ENCODE data around the gene PRDX5.
A peak's percentile ranks its signal among the peaks of the same experiment; 100 is the strongest.

PRDX5 gene

DNA sequence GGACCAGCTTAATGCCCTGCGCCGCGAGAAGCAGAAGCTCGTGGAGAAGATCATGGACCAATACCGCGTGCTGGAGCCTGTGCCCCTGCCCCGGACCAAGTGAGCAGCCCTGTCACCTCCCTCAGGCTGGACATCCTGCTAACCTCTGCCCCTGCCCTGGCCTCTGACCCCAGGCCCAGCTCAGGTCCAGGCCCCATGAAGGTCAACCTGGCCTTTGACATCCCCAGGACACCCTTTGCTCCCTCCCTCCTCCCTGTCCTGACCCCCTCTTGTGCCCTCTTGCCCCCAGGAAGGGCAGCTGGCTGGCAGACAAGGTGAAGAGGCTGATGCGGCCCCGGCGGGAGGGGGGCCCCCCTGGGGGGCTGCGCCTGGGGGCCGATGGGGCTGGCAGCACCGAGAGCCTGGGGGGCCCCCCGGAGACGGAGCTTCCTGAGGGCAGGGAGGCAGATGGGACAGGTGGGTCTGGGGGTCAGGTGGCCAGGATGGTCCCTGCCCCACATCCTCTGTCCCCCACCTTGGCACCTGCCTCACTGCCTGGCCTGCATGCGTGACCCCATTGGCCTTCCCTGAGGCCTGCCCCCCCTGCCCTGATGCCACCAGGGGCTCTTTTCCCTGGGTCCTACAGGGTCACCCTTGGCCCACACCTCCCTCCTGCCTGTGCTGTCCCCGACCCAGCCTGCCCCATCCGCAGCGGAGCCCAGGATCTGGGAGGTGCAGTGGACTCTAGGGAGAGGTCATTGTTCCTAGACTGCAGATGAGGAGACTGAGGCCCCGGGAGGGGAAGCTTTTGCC lies 36.0 kb downstream of the PRDX5 start:
- DNase-seq (ENCODE audit: low spot score), result peak; percentile 44
- TF ChIP-seq, protein P1, sequence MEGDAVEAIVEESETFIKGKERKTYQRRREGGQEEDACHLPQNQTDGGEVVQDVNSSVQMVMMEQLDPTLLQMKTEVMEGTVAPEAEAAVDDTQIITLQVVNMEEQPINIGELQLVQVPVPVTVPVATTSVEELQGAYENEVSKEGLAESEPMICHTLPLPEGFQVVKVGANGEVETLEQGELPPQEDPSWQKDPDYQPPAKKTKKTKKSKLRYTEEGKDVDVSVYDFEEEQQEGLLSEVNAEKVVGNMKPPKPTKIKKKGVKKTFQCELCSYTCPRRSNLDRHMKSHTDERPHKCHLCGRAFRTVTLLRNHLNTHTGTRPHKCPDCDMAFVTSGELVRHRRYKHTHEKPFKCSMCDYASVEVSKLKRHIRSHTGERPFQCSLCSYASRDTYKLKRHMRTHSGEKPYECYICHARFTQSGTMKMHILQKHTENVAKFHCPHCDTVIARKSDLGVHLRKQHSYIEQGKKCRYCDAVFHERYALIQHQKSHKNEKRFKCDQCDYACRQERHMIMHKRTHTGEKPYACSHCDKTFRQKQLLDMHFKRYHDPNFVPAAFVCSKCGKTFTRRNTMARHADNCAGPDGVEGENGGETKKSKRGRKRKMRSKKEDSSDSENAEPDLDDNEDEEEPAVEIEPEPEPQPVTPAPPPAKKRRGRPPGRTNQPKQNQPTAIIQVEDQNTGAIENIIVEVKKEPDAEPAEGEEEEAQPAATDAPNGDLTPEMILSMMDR (IDR thresholded peaks at IDR 0.05; ENCODE audit: borderline replicate concordance, control extremely low read depth, extremely low read depth, insufficient read depth, missing control alignments), result no peak
- in situ Hi-C loops (cut with MboI; ENCODE audit: low sequenced_read_pairs, unreplicated experiment), result no loop called here

DNA sequence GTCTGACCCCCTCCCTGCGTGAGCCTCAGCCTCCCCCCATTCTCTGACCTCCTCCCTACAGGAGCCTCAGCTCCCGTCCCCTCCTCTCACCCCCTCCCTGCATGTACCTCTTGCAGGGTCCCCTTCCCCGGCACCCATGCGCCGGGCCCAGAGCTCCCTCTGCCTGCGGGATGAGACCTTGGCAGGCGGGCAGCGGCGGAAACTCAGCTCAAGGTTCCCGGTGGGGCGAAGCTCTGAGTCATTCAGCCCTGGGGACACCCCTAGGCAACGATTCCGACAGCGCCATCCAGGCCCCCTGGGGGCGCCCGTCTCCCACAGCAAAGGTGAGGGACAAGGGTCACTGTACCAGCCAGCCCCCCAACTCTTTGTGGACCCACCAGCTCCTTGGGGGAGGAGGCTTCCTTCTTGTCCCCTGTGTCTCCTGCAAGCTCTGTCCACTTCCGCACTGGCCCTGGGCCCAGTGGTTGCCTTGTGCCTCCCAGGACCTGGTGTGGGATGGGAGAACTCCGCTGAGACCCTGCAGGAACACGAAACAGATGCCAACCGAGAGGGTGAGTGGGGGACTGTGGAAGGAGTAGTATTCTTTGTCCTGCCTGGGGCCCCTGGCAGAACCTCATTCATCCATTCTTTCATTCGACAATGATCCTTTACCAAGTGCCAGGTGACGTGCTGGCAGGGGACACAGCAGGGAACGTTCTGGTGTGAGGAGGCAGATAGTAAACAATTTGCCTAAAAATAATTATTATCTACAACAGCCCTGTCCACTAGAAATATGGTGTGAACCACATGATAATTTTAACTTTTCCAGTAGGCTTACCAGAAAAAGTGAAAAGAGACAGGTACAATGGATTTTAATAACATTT lies 37.4 kb downstream of the PRDX5 start:
- TF ChIP-seq, protein P1 (IDR thresholded peaks at IDR 0.05; ENCODE audit: borderline replicate concordance, control extremely low read depth, extremely low read depth, insufficient read depth, missing control alignments), result peak; percentile 62
- peak; percentile 83 for DNase-seq (ENCODE audit: low spot score)
- in situ Hi-C loops (cut with MboI; ENCODE audit: low sequenced_read_pairs, unreplicated experiment), result no loop called here

DNA sequence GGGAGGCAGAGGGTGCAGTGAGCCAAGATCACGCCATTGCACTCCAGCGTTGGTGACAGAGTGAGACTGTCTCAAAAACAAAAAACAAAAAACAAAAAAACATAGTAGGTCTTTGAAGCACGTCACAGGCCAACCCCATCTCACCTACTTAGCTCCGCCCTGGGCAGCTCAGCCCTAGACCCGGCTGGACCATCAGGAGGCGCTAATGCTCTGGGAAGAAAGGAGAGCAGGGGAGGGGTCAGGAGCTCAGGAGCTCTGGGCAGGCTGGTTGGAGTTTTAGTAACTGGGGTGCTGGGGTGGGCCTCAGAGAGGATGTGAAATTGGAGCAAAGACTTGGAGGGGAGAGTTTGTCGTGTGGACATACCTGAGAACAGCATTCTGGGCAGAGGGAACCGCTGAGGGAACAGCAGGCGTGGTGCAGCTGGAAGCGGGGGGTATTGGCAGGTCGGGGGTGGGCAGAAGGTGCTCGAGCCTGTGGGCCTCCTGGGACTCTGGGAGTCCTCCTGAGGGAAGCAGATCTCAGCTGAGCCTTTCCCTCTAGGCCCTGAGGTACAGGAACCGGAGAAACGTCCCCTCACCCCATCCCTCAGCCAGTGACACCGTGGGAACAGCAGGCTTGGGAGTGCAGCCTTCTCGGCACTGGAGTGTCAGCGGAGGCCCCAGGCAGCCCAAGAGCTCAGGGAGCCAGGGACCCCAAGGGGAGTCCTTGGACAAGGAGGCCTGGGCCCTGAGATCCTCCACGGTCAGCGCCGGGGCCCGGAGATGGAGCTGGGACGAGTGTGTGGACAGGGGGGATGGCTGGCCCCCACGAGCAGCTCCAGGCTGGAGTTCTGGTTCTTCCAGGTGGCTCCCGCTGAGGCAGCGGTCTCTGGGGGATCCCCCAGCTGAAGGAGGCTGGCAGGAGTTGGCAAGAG lies 38.8 kb downstream of the PRDX5 start:
- peak; percentile 46 for DNase-seq (ENCODE audit: low spot score)
- TF ChIP-seq, protein P1 (IDR thresholded peaks at IDR 0.05; ENCODE audit: borderline replicate concordance, control extremely low read depth, extremely low read depth, insufficient read depth, missing control alignments), result peak; percentile 37
- in situ Hi-C loops (cut with MboI; ENCODE audit: low sequenced_read_pairs, unreplicated experiment), result no loop called here

DNA sequence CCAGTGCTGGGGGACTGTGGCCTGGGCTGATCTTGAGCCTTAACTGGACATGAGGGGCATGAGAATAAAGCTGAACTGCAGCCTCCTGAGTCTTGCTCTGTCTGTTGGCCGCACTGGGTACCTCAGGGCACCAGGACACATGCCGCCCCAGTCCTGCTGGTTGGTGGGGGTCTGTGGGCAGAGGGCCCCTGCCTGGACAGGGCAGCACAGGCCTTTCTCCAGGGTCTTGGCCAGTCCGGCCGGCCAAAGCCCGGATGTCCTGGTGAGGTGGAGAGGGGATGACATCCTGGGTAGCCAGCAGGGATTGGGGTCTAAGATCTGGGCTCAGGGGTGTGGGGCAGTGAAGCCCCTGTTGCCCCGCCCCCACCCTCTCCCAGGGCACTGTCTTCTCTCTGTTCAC lies 39.5 kb downstream of the PRDX5 start:
- peak; percentile 31 for DNase-seq (ENCODE audit: low spot score)
- TF ChIP-seq, protein P1 (IDR thresholded peaks at IDR 0.05; ENCODE audit: borderline replicate concordance, control extremely low read depth, extremely low read depth, insufficient read depth, missing control alignments), result no peak
- in situ Hi-C loops (cut with MboI; ENCODE audit: low sequenced_read_pairs, unreplicated experiment), result no loop called here

DNA sequence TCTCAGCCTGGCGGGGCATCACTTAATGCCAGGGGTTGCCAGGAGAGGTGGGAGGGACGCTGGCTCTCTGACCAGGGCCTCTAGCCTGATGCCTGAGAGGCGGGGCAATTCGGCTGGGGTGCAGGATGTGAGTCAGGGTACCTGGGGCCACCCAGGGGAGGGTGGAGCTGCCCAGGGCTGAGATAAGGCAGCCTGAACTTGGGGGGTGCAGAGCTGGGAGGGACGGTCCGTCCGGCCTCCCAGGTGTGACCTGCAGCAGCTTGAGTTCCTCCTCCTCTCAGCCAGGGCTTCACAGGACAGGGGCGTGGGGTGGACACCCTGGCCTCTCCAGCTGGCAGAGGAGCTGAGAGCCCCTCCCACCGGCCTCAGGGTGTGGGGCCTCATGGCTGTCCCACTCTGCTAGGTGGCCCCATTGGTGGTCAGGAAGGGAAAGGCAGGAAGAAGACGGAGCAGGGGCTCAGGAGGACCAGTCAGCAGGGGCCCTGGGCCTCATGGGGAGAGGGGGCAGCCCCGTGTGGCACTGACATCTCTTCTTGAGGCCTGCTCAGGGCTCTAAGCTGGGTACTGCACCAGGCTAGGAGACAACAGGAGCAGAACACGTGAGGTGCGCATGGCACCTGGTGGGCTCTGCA lies 40.1 kb downstream of the PRDX5 start:
- TF ChIP-seq, protein P1 (IDR thresholded peaks at IDR 0.05; ENCODE audit: borderline replicate concordance, control extremely low read depth, extremely low read depth, insufficient read depth, missing control alignments), result no peak
- DNase-seq (ENCODE audit: low spot score), result peak; percentile 32
- in situ Hi-C loops (cut with MboI; ENCODE audit: low sequenced_read_pairs, unreplicated experiment), result no loop called here
